HFFc6 (cell line): Measurements from ENCODE around the gene RBBP4. TPM values are rescaled to one million over a fixed set of nuclear protein-coding genes. Genes with fewer than 3 reads are reported as not detected.

ENCODE experiments used
- DNase-seq: peaks from one replicate; pipeline ENCODE4 v3.0.0-alpha.2; 2018
- H3K27ac Mint-ChIP-seq: 2 replicates; pipeline ENCODE4 v1.8.0; 2020; ENCODE audit warnings: mild to moderate bottlenecking, mixed read lengths
- H3K27me3 Mint-ChIP-seq: 2 replicates; pipeline ENCODE4 v1.8.0; 2021; ENCODE audit warnings: mild to moderate bottlenecking, moderate library complexity, mixed read lengths; ENCODE audit not compliant: insufficient read depth
- H3K36me3 Mint-ChIP-seq: 2 replicates; pipeline ENCODE4 v1.8.0; 2021; ENCODE audit warnings: low read depth, mixed read lengths
- H3K4me1 Mint-ChIP-seq: 2 replicates; pipeline ENCODE4 v1.8.0; 2020; ENCODE audit warnings: low read depth, mixed read lengths
- H3K4me3 Mint-ChIP-seq: 2 replicates; pipeline ENCODE4 v1.8.0; 2020; ENCODE audit warnings: mild to moderate bottlenecking, moderate library complexity, mixed read lengths
- H3K9me3 Mint-ChIP-seq: 2 replicates; pipeline ENCODE4 v1.8.0; 2020; ENCODE audit warnings: mild to moderate bottlenecking, mixed read lengths
- total RNA-seq, 6 experiments: library from RNA; stranded (reverse); fragmentation: NEBNext Ultra II Directional; extraction: Animal tissue kit (Norgen Biotek cat#: 25700); gene quantifications; 2 replicates in 1 of 6; 3 replicates in 5 of 6; pipeline ENCODE4 v1.2.3, GENCODE V29; 2021
- TF ChIP-seq, protein P1 (sequence below): fragments of 200-600 bp; sonication (generic); IDR thresholded peaks from 2 replicates; pipeline ENCODE4 v1.5.0; 2021; ENCODE audit warnings: antibody characterized with exemption, mild to moderate bottlenecking

Gene RBBP4
- total RNA-seq, 6 experiments from 2014 or later, result 108 to 137 (median 124) TPM

DNA sequence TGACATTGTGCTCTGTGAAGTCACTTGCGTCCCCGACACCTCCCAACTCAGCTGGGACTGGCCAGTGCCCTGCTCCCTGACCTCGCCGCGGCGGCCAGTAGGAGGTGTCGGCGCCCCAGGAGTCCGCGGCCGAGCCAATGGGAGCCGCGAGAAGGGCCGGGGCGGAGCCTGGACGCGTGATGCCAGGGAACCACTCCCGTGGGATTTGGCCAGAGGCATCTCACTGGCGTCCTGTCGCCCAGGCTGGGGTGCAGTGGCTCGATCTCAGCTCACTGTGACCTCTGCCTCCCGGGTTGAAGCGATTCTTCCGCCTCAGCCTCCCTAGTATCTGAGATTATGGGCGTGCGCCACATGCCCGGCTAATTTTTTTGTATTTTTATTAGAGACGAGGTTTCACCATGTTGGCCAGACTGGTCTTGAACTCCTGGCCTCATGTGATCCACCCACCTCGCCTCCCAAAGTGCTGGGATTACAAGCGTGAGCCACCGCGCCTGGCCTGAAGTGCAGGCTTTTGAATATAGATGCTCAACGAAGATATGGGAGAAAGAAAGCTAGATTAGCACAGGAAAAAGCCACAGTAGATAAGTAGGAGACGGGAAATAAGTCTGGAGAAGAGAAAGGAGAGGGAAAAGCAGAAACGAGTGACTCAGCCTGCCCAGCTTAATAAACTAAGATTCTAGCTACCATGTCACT lies 38.7 kb upstream of the RBBP4 start:
- TF ChIP-seq, protein P1, sequence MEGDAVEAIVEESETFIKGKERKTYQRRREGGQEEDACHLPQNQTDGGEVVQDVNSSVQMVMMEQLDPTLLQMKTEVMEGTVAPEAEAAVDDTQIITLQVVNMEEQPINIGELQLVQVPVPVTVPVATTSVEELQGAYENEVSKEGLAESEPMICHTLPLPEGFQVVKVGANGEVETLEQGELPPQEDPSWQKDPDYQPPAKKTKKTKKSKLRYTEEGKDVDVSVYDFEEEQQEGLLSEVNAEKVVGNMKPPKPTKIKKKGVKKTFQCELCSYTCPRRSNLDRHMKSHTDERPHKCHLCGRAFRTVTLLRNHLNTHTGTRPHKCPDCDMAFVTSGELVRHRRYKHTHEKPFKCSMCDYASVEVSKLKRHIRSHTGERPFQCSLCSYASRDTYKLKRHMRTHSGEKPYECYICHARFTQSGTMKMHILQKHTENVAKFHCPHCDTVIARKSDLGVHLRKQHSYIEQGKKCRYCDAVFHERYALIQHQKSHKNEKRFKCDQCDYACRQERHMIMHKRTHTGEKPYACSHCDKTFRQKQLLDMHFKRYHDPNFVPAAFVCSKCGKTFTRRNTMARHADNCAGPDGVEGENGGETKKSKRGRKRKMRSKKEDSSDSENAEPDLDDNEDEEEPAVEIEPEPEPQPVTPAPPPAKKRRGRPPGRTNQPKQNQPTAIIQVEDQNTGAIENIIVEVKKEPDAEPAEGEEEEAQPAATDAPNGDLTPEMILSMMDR, result peak; percentile 63
- no peaks in the 10 kb centered on the region for H3K9me3 Mint-ChIP-seq
- H3K36me3 Mint-ChIP-seq, result 0 out of 2 replicates have a peak, but pooled peaks cover 4% of the 10 kb centered on the region
- peak overlapping the region; percentile 77 for H3K27ac Mint-ChIP-seq
- peaks cover 8% of the 10 kb centered on the region for H3K4me1 Mint-ChIP-seq
- DNase-seq, result peak; percentile 54
- peak overlapping the region; percentile 86 for H3K4me3 Mint-ChIP-seq
- no peaks in the 10 kb centered on the region for H3K27me3 Mint-ChIP-seq

- Mint-ChIP-seq H3K4me1 (peaks cover 8% of the 10 kb centered on the region), H3K27ac (no peak overlapping the region), H3K27me3 (no peaks in the 10 kb centered on the region), H3K4me3 (no peak overlapping the region), H3K9me3 (no peaks in the 10 kb centered on the region), H3K36me3 (0 out of 2 replicates have a peak, but pooled peaks cover 4% of the 10 kb centered on the region)
- TF ChIP-seq, protein P1, result no peak
- DNase-seq, result no peak
Observed at GRCh38 chr1:32613472-32613871, 37.5 kb upstream of the RBBP4 start.

DNA sequence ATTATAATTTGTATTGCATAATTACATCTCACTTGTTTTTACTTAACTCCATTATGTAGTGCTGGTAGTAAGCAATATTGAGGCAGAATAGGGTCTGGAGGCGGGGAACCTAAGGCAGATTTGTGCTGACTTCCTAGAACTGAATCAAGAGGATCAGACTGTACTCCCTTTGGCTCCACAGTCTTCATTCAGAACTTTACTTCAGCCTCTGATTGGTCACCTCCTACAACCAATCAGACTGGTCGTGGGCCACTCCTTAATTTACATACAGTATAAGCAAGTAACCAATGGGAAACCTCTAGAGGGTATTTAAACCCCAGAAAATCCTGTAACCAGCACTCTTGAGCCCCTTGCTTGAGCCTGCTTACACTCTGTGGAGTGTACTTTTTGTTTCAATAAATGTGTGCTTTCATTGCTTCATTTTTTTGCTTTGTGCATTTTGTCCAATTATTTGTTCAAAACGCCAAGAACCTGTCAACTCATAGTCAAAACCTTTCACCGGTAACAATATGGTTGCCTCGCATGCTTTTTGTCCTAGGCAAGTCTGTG lies 32.3 kb upstream of the RBBP4 start:
- Mint-ChIP-seq H3K36me3 (peaks cover 4% of the 10 kb centered on the region; the same call in 1 of the 2 replicates), H3K27me3 (no peaks in the 10 kb centered on the region; the same call in 1 of the 2 replicates), H3K4me3 (no peak overlapping the region), H3K9me3 (no peaks in the 10 kb centered on the region), H3K27ac (no peak overlapping the region), H3K4me1 (no peaks in the 10 kb centered on the region)
- no peak for DNase-seq
- TF ChIP-seq, protein P1, result no peak

- Mint-ChIP-seq H3K4me1 (no peaks in the 10 kb centered on the region), H3K36me3 (peaks cover 4% of the 10 kb centered on the region; the same call in 1 of the 2 replicates), H3K9me3 (no peaks in the 10 kb centered on the region), H3K4me3 (no peak overlapping the region), H3K27me3 (no peaks in the 10 kb centered on the region; the same call in 1 of the 2 replicates), H3K27ac (no peak overlapping the region; the same call in 1 of the 2 replicates)
- TF ChIP-seq, protein P1, result peak; percentile 69
- DNase-seq, result peak; percentile 17
Observed at GRCh38 chr1:32619701-32620485, 31.1 kb upstream of the RBBP4 start.

- H3K4me1 Mint-ChIP-seq, result no peaks in the 10 kb centered on the region
- H3K27me3 Mint-ChIP-seq, result no peaks in the 10 kb centered on the region; the same call in 1 of the 2 replicates
- H3K4me3 Mint-ChIP-seq, result no peak overlapping the region
- peaks cover 5% of the 10 kb centered on the region for H3K36me3 Mint-ChIP-seq
- no peak overlapping the region for H3K27ac Mint-ChIP-seq
- no peaks in the 10 kb centered on the region for H3K9me3 Mint-ChIP-seq
- no peak for DNase-seq
- TF ChIP-seq, protein P1, result no peak
Observed at GRCh38 chr1:32622205-32622604, 28.8 kb upstream of the RBBP4 start.
